CD14-positive monocyte (primary cell): ENCODE data around the gene IRF8. TPM values are rescaled to one million over a fixed set of nuclear protein-coding genes. Genes with fewer than 3 reads are reported as not detected.

Source experiments
- DNase-seq, 3 donors: peaks; one replicate each; pipeline ENCODE4 v3.0.0-alpha.2; 2011 to 2022
- H2AFZ ChIP-seq: 2 replicates; pipeline ENCODE4 v1.6.0; 2012; ENCODE audit warnings: mild to moderate bottlenecking, low read depth, low read length, inconsistent platforms; ENCODE audit not compliant: insufficient read depth, poor library complexity, severe bottlenecking
- H3K27ac ChIP-seq, 2 donors: 1 replicate in 1 of 2; 2 replicates in 1 of 2; pipeline ENCODE4 v1.5.1; 2012 to 2013; ENCODE audit warnings: low read length in 2 of 2, control low read depth in 1 of 2, inconsistent platforms in 1 of 2, low read depth in 1 of 2, mild to moderate bottlenecking in 1 of 2
- H3K27me3 ChIP-seq, 2 donors: one replicate each; pipeline versions ENCODE4 v1.6.0 to v1.6.1; 2011 to 2013; ENCODE audit warnings: low read length in 2 of 2; ENCODE audit not compliant: control insufficient read depth in 2 of 2, insufficient read depth in 2 of 2
- H3K36me3 ChIP-seq, 2 donors: replicated peaks in 1 of 2; 1 replicate in 1 of 2; 2 replicates in 1 of 2; pipeline versions ENCODE4 v1.5.1 to v1.6.1; 2012 to 2013; ENCODE audit warnings: low read length in 2 of 2, control low read depth in 1 of 2, inconsistent platforms in 1 of 2, mild to moderate bottlenecking in 1 of 2; ENCODE audit not compliant: insufficient read depth in 2 of 2, control insufficient read depth in 1 of 2
- H3K4me1 ChIP-seq, 2 donors: 1 replicate in 1 of 2; 2 replicates in 1 of 2; pipeline versions ENCODE4 v1.5.1 to v1.6.1; 2012 to 2013; ENCODE audit warnings: low read length in 2 of 2, control low read depth in 1 of 2, inconsistent platforms in 1 of 2, mild to moderate bottlenecking in 1 of 2, moderate library complexity in 1 of 2; ENCODE audit not compliant: insufficient read depth in 2 of 2, control insufficient read depth in 1 of 2
- H3K4me2 ChIP-seq: replicated peaks from 2 replicates; pipeline ENCODE3; 2012; ENCODE audit warnings: low read length, moderate library complexity, mild to moderate bottlenecking; ENCODE audit not compliant: poor library complexity, severe bottlenecking; ENCODE audit errors: extremely low read depth
- H3K4me3 ChIP-seq, 3 experiments: fragments of 200-600 bp in 1 of 3; sonication (generic) in 1 of 3; replicated peaks in 1 of 3; 1 replicate in 2 of 3; 2 replicates in 1 of 3; pipeline ENCODE4 v1.5.1; 2011 to 2013; ENCODE audit warnings: low read length in 3 of 3, mild to moderate bottlenecking in 3 of 3, control low read depth in 2 of 3, low read depth in 2 of 3, inconsistent platforms in 1 of 3, moderate library complexity in 1 of 3
- H3K79me2 ChIP-seq: 2 replicates; pipeline ENCODE4 v1.6.0; 2012; ENCODE audit warnings: mild to moderate bottlenecking, control low read depth, inconsistent platforms, low read length, moderate library complexity; ENCODE audit not compliant: insufficient read depth
- H3K9ac ChIP-seq: 2 replicates; pipeline ENCODE4 v1.6.0; 2017; ENCODE audit warnings: low read length, mild to moderate bottlenecking; ENCODE audit not compliant: insufficient read depth, poor library complexity, severe bottlenecking
- H3K9me3 ChIP-seq, 2 donors: replicated peaks in 1 of 2; 1 replicate in 1 of 2; 2 replicates in 1 of 2; pipeline versions ENCODE4 v1.5.1 to v1.6.1; 2012 to 2013; ENCODE audit warnings: low read length in 2 of 2, control low read depth in 1 of 2; ENCODE audit not compliant: control insufficient read depth in 1 of 2, insufficient read depth in 1 of 2
- H4K20me1 ChIP-seq: 2 replicates; pipeline ENCODE4 v1.6.0; 2012; ENCODE audit warnings: mild to moderate bottlenecking, low read length, control low read depth, moderate library complexity; ENCODE audit not compliant: insufficient read depth
- H3K27ac Mint-ChIP-seq, 7 donors: one replicate each; pipeline ENCODE4 v1.8.0; 2020; ENCODE audit warnings: mild to moderate bottlenecking in 7 of 7, mixed read lengths in 7 of 7, moderate library complexity in 6 of 7, inconsistent platforms in 2 of 7
- H3K27me3 Mint-ChIP-seq, 3 donors: one replicate each; pipeline ENCODE4 v1.8.0; 2021 to 2022; ENCODE audit warnings: low read depth in 3 of 3, mild to moderate bottlenecking in 3 of 3, mixed read lengths in 3 of 3, moderate library complexity in 3 of 3, inconsistent platforms in 1 of 3
- H3K36me3 Mint-ChIP-seq, 2 donors: one replicate each; pipeline ENCODE4 v1.8.0; 2020; ENCODE audit warnings: mixed read lengths in 2 of 2, inconsistent platforms in 1 of 2, mild to moderate bottlenecking in 1 of 2
- H3K4me1 Mint-ChIP-seq: one replicate; pipeline ENCODE4 v1.8.0; 2020; ENCODE audit warnings: mild to moderate bottlenecking, mixed read lengths
- H3K4me3 Mint-ChIP-seq, 2 donors: one replicate each; pipeline ENCODE4 v1.8.0; 2020; ENCODE audit warnings: mild to moderate bottlenecking in 2 of 2, mixed read lengths in 2 of 2, moderate library complexity in 1 of 2
- H3K9me3 Mint-ChIP-seq, 7 donors: one replicate each; pipeline ENCODE4 v1.8.0; 2020 to 2022; ENCODE audit warnings: mixed read lengths in 7 of 7, mild to moderate bottlenecking in 6 of 7, moderate library complexity in 6 of 7, inconsistent platforms in 2 of 7
- WGBS: methylation state at CpG from one replicate; pipeline ENCODE4 v1.1.5; 2013; ENCODE audit warnings: missing lambda C conversion rate; ENCODE audit not compliant: insufficient coverage; 5-methylcytosine and 5-hydroxymethylcytosine counted together
- intact Hi-C, 2 donors: fragments of 100-400 bp; cut with micrococcal nuclease; formaldehyde crosslinking; loops; one replicate each; pipeline versions ENCODE4 v1.15.0 to v1.15.1; 2023
- polyA plus RNA-seq, 3 donors: library from polyadenylated mRNA; depleted of rRNA in 1 of 3; unstranded in 2 of 3; stranded (reverse) in 1 of 3; fragments of 300-500 nt in 2 of 3; fragments of >200 nt in 1 of 3; fragmentation: Illumina TruSeq in 2 of 3; gene quantifications; 1 replicate in 2 of 3; 2 replicates in 1 of 3; pipeline ENCODE4 v1.2.3, GENCODE V29; 2012 to 2021
- TF ChIP-seq, protein P1 (sequence below): fragments of 200-600 bp; IDR thresholded peaks from one replicate; pipeline ENCODE4 v1.8.0; 2022; ENCODE audit warnings: antibody characterized with exemption, mild to moderate bottlenecking

IRF8 gene
- polyA plus RNA-seq, 3 donors = 157 to 187 (median 184) TPM

GRCh38 chr16:85959686-85960085, 60.7 kb downstream of the IRF8 start:
- Histone ChIP-seq H3K4me2 (no peak overlapping the region), H3K9ac (no peak overlapping the region), H2AFZ (no peak overlapping the region), H3K4me1 (peaks cover 13 to 22% of the 10 kb centered on the region in 2 donors), H3K79me2 (no peaks in the 10 kb centered on the region), H3K9me3 (peaks cover 0 to 4% of the 10 kb centered on the region in 2 donors), H3K4me3 (no peak overlapping the region), H3K27ac (no peak overlapping the region), H3K36me3 (no peaks in the 10 kb centered on the region), H3K27me3 (no peaks in the 10 kb centered on the region), H4K20me1 (no peaks in the 10 kb centered on the region)
- Mint-ChIP-seq H3K27ac (no peak overlapping the region), H3K9me3 (peaks cover 0 to 5% (median 2%) of the 10 kb centered on the region in 7 donors), H3K4me3 (no peak overlapping the region), H3K36me3 (no peaks in the 10 kb centered on the region), H3K4me1 (peaks cover 40% of the 10 kb centered on the region), H3K27me3 (peaks cover 1 to 8% (median 6%) of the 10 kb centered on the region in 3 donors)
- intact Hi-C loops = no loop called here
- DNase-seq = no peak
- TF ChIP-seq, protein P1, sequence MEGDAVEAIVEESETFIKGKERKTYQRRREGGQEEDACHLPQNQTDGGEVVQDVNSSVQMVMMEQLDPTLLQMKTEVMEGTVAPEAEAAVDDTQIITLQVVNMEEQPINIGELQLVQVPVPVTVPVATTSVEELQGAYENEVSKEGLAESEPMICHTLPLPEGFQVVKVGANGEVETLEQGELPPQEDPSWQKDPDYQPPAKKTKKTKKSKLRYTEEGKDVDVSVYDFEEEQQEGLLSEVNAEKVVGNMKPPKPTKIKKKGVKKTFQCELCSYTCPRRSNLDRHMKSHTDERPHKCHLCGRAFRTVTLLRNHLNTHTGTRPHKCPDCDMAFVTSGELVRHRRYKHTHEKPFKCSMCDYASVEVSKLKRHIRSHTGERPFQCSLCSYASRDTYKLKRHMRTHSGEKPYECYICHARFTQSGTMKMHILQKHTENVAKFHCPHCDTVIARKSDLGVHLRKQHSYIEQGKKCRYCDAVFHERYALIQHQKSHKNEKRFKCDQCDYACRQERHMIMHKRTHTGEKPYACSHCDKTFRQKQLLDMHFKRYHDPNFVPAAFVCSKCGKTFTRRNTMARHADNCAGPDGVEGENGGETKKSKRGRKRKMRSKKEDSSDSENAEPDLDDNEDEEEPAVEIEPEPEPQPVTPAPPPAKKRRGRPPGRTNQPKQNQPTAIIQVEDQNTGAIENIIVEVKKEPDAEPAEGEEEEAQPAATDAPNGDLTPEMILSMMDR = no peak
- 52% methylated on average over 6 of the region's 9 CpGs for WGBS

GRCh38 chr16:85960486-85961046, 61.6 kb downstream of the IRF8 start:
- DNase-seq = no peak
- TF ChIP-seq, protein P1 = no peak
- no peaks in the 10 kb centered on the region for H3K79me2 ChIP-seq
- H3K36me3 ChIP-seq = no peaks in the 10 kb centered on the region
- intact Hi-C loops = no loop called here
- H3K9ac ChIP-seq = no peak overlapping the region
- no peak overlapping the region for H3K27ac ChIP-seq
- peaks cover 0 to 5% (median 2%) of the 10 kb centered on the region in 7 donors for H3K9me3 Mint-ChIP-seq
- H4K20me1 ChIP-seq = no peaks in the 10 kb centered on the region
- H3K9me3 ChIP-seq = peaks cover 0 to 4% of the 10 kb centered on the region in 2 donors
- H3K4me2 ChIP-seq = no peak overlapping the region
- H3K4me3 Mint-ChIP-seq = no peak overlapping the region
- no peak overlapping the region for H3K27ac Mint-ChIP-seq
- H3K4me1 ChIP-seq = peaks cover 11 to 23% of the 10 kb centered on the region in 2 donors
- H3K36me3 Mint-ChIP-seq = no peaks in the 10 kb centered on the region
- H2AFZ ChIP-seq = no peak overlapping the region
- 80% methylated on average over 7 of the region's 10 CpGs for WGBS
- peaks cover 41% of the 10 kb centered on the region for H3K4me1 Mint-ChIP-seq
- no peaks in the 10 kb centered on the region for H3K27me3 ChIP-seq
- H3K4me3 ChIP-seq = no peak overlapping the region
- peaks cover 1 to 4% (median 2%) of the 10 kb centered on the region in 3 donors for H3K27me3 Mint-ChIP-seq
